DMS53 treated with DMSO at 0.1 percent for 48 hours (cell line): ENCODE measurements around the gene BMP7.
"Not testable (repeated sequence)": the region's sequence is repeated elsewhere in the genome, so short reads cannot be mapped to it uniquely, and the experiment has no call there.

ENCODE experiments used
- DNase-seq: peaks from one replicate; lab custom pipeline; 2025; ENCODE audit not compliant: unreplicated experiment; lab: John Stamatoyannopoulos, UW

BMP7 gene

DNA sequence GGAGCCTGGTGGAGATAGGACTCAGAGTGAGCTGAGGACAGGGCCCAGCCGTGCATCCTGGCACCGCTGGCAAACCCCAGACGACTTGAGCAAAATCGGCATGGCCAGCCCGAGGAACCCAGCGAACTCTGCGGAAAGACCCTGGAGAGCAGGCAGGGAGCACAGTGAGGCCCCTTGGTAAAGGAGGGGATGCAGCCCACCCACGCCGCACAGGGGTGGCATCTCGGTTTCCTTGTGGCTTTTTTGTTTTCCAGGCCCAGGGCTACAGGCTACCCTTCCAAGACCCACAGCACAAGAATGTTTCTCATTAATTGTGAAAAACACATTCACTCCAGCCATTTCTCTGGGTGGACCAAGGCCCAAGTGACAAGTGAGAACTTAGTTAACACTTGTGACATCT lies 71.4 kb downstream of the BMP7 start:
- no peak for DNase-seq

DNA sequence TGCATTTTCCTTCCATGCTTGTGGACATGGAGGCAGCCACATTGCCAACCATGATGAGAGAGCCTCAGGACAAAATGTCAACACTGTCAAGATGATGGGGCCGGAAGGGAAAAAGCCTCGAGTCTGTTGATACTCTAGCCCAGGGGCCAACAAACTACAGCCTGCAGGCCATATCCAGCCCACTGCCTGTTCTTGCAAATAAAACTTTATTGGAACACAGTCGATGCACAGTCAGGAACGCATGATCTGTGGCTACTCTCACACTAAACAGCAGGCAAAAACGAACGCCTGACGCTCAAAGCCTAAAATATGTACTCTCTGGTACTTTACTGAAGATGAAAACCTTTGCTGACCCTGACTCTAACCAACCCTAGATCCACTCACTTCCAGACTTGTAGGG lies 72.3 kb downstream of the BMP7 start:
- DNase-seq = no peak

DNA sequence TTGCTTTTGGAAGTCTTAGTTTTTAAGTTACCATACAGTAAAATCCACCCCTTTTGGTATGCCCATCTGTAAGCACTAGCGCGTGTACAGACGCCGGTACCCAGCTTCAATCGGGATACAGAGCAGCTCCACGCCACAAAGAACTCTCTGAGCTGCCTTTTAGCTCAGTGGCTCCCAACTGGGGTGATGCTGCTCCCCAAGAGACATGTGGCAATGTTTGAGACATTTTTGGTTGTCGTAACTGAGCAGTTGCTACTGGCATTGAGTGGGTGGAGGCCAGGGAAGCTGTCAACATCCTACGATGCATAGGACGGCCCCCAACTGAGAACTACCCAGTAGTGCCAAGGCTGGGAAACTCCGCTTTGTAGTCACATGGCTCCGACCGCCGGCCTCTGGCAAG lies 73.3 kb downstream of the BMP7 start:
- no peak for DNase-seq

DNA sequence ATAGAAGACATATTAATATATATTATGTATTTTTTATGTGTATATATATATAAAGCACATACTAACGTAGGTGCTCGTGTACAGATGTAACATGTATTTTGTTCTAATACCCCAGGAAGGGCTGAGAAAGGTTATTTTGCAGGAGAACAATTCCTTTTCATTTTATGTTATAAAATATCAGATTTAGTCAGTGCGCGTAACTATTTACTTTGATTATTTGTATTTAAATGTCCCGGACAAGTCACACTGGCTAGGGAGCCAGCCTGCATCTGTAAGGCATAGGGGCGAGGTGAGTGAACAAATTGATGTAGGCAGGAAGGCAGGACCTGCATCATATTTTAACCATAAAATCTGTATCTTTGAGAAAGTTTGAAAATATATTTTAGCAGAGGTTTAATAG lies 74.1 kb downstream of the BMP7 start:
- DNase-seq = no peak

DNA sequence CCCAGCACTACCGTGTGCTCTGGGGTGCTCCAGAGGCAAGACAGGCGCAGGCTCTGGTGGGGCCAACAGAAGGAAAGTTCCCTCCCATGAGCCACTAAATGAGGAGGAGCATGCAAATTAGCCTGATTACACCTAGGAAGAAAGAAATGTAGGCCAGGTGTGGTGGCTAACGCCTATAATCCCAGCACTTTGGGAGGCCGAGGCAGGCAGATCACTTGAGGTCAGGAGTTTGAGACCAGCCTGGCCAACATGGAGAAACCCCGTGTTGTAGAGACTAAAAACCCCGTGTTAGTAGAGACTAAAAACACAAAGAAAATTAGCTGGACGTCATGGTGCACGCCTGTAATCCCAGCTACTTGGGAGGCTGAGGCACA lies 75.2 kb downstream of the BMP7 start:
- DNase-seq = not testable (repeated sequence)

- DNase-seq = no peak
Measured at GRCh38 chr20:57190536-57191264, 75.7 kb downstream of the BMP7 start.

- no peak for DNase-seq
Measured at GRCh38 chr20:57189713-57190112, 76.7 kb downstream of the BMP7 start.

DNA sequence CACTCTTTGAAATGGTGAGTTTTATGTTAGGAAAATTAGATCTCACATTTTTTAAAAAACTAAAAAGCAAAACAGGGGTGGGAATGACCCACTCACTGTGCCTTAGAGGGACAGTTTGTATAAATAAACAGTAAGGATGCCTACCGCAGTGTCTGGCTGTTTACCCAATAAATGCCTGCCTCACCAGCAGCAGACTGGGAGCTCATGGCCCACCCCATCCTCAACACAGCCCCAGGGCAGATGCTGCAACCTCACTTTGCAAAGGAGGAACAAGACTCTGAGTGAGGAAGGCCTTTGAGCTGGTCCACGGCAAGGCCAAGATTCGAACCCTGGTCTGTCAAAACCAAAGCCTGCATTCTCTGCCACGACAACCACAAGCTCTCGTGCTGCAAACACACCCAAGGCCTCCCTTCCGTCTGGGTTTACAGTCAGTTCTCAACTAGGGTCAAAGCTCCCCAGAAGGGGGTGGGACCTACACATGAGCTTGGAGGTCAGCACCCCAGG lies 77.8 kb downstream of the BMP7 start:
- no peak for DNase-seq

- no peak for DNase-seq
Measured at GRCh38 chr20:57188056-57188455, 78.4 kb downstream of the BMP7 start.

DNA sequence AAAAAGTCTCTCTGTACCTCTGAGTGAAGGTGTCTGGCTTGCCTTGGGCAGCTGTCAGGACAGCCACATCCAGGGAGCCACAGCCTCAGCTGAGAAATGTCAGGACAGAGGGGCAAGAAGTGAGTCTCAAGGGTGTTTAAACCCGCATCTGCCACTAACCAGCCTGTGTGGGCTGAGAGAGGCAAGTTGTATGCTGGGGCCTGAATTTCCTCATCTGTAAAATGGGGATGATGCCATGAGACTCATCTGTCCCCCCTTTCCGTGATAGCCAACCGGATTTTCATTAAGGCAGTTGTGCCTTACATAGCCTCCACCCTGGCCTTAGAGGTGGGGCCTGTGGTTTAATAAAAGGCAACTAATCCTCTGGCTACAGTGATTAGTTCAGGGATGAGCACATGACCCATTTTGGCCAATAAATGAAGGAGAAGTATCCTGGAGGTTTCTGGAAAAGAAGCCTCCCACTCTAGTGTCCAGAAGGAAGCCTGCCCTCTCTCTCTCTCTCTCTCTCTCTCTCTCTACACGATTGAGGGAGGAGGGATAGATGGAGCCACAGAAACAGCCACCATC lies 79.3 kb downstream of the BMP7 start:
- no peak for DNase-seq

DNA sequence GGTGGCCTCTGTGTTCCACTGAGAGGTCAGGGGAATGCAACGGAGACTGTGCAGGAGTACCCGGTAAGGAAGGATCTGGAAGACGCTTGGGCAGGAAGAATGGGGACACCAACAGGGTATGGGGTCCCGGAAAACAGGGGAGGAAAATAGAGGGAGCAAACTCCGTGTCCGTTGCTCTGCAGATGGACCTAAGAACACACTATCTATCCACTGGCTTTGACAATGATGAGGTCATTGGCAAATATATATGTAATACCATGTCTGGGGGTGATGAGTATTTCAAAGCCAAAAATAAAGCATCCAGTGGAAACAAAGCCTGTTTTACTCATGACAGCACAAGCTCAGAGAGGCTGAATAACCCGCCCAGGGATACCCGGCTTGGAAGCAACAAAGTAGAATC lies 80.2 kb downstream of the BMP7 start:
- DNase-seq = no peak

- DNase-seq = no peak
Measured at GRCh38 chr20:57185188-57185743, 81.2 kb downstream of the BMP7 start.

DNA sequence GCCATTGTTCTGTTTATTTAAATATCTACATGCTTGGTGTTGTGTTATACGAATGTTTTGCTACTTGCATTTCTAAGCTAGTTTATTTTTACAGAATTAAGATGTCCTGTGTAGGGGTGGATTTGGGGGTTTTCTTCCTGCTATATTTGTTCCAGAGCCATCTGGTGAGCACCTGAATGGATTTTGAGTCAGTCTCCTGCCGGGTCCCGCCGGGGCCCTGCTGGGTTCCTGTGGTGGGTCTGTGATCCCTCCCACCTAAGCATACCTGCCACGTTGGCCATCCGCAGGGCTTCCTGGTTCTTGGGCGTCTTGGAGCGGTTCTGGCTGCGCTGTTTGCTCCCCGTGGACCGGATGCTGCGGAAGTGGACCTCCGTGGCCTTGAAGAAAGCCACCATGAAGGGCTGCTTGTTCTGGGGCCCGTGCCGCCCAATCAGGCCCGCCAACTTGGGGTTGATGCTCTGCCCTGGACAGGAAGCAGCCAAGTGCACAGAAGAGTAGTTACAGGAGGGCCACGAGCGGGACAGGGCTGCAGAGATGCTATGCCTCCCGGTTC lies 82.9 kb downstream of the BMP7 start:
- no peak for DNase-seq

DNA sequence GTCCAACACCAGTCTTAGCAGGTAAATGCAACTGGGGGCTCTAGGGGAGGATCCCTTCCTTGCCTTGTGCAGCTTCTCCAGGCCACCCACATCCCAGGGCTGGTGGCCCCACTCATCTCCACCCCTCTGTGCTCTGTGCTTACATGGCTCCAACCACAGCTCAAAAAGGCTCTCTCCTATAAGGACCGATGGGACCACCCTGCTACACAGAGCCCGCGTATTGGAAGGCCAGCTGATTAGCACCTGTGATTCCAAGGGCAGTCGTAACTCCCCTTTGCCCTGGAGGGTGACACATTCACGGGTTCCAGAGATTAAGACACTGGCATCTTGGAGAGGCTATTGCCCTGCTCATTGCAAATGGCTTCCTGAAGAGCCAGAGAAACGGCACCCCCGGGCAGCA lies 84.8 kb downstream of the BMP7 start:
- DNase-seq = no peak

DNA sequence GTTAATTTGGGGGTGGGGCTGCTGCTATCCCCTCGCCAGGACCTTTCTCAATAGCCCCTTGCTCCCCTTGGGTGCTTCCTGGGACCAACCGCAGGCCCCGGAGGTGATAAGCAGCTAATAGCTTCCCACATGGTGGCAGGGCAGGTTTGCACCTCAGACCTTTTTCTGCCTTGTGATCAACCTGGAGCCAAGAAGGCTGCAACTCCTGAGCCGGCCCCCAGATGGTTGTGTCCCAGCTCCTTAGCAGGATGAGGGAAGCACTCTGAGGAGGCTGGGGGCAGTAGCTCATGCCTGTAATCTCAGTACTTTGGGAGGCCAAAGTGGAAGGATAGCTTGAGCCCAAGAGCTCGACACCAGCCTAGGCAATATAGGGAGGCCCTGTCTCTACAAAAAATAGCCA lies 85.5 kb downstream of the BMP7 start:
- DNase-seq = no peak

DNA sequence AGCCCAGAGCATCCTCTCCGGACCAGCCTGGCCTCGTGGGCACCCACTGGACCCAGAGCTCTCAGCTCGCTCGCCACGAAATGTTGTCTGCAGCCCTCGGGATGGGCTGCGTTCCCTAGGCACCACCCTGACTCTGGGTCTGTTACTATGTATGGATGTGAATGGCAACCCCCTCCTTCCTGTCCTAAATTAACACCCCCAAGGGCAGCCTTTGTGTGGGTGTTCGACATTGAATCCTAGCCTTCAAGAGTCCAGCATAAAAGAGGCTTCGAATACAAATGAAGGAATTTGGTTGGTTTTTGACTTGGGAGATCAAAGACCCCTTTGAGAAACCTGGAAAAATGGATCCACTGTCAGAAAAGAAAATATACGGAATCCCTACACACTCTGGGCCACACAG lies 86.1 kb downstream of the BMP7 start:
- DNase-seq = no peak

- no peak for DNase-seq
Measured at GRCh38 chr20:57179265-57179664, 87.2 kb downstream of the BMP7 start.

DNA sequence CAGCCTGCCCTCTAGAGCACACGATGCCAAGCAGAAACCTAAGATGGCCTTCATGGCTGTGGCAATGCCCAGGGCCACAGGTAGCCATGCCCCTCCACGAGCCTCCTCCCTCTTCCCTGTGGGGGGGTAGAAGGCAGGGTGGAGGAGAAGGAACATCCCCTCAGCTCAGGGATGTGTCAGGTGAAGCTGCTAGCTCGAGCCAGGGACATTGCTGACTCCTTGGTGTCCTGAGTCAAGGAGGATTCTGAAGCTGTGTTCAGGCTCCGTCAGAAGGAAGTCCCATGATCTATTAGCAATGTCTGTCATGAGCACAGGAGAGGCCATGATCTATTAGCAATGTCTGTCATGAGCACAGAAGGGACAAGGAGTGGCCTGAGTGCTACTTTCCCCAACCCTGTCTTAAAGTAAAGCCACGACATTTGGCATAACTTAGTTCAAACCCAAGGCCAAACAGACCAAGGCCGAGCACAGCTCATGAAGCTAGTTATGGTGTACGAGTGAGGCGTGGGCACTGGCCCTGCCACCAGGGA lies 87.8 kb downstream of the BMP7 start:
- DNase-seq = no peak

DNA sequence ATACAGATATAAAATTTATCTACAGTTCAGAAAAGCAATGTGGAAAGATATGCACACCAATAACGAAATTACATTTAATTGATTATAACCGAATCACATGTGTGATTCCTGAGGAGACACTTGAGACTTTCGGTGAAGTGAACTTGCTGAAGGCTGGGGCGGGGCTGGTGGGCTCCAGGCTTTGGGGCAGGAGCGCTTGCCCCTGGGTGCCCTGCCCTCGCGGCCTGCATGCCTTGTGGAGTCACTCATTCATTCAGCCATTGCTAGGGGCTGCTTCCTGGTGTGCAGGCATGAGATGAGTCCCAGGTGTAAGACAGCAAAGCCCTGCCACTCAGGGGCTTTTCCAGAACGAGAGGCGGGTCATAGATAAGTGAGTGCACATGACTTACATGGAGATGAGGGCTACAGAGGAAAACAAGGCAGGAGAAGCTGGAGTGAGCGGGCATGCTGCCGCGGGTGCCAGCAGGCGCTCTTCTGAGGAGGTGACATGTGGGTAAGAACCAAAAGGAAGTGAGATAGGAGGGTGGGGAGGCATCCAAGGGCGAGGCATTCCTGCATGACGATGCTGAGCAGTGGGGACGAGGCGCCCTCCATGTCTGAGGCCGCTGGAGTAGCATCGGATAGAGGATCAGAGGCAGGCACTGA lies 88.7 kb downstream of the BMP7 start:
- no peak for DNase-seq

DNA sequence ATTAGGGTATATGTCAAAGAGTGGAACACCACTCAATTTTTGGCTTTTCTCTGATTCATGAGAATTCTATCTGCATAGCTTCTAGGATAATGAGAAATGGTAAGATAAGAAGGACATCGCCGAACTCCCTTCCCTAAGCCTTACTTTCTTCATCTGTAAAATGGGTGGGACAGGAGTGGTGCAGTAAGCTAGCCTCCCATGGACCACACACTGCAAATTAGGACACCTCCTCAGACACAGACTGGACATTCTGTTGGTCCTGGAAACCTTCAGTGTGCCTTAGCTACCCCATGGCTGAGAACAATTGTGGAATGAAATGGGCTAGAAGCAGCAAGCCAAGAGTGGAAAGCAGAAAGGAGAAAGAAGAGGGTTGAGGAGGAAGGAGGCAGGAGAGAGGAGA lies 89.6 kb downstream of the BMP7 start:
- no peak for DNase-seq

- no peak for DNase-seq
Measured at GRCh38 chr20:57175397-57176010, 90.9 kb downstream of the BMP7 start.
